HepG2 (cell line): ENCODE data around the gene ATXN7L3B. TPM values are rescaled to one million over a fixed set of nuclear protein-coding genes. Genes with fewer than 3 reads are reported as not detected.
A peak's percentile ranks its signal among the peaks of the same experiment; 100 is the strongest.

Source experiments
- ATF7 ChIP-seq, 2 experiments: fragments of 450-650 bp in 1 of 2; sonication (generic) in 1 of 2; formaldehyde crosslinking in 1 of 2; IDR thresholded peaks; 2 replicates each; pipeline versions ENCODE4 v1.4.0 to v1.6.1; 2016 to 2020; ENCODE audit warnings: antibody characterized with exemption in 1 of 2, mild to moderate bottlenecking in 1 of 2, missing genetic modification reagents in 1 of 2
- HNRNPL ChIP-seq: fragments of 200-400 bp; formaldehyde crosslinking; IDR thresholded peaks from 2 replicates; pipeline ENCODE4 v1.6.1; 2017; ENCODE audit warnings: mild to moderate bottlenecking, low read depth, low read length
- HOXA9 ChIP-seq: sonication (generic); formaldehyde crosslinking; IDR thresholded peaks from 2 replicates; pipeline ENCODE4 v1.8.1; 2022; ENCODE audit warnings: missing genetic modification reagents, mild to moderate bottlenecking, moderate library complexity, borderline replicate concordance
- KIAA2018 ChIP-seq: sonication (generic); formaldehyde crosslinking; IDR thresholded peaks from 2 replicates; pipeline ENCODE4 v1.5.0; 2020; ENCODE audit warnings: mild to moderate bottlenecking, missing genetic modification reagents, borderline replicate concordance
- LBX2 ChIP-seq: sonication (generic); formaldehyde crosslinking; IDR thresholded peaks from 2 replicates; pipeline ENCODE4 v1.5.0; 2020; ENCODE audit warnings: missing genetic modification reagents, mild to moderate bottlenecking, borderline replicate concordance
- NR2F2 ChIP-seq: IDR thresholded peaks from 2 replicates; pipeline ENCODE4 v1.6.1; 2012; ENCODE audit warnings: low read depth, inconsistent platforms, borderline replicate concordance
- PHF20 ChIP-seq: sonication (generic); formaldehyde crosslinking; IDR thresholded peaks from 2 replicates; pipeline ENCODE4 v1.5.0; 2020; ENCODE audit warnings: mild to moderate bottlenecking, missing genetic modification reagents
- PREB ChIP-seq: sonication (generic); formaldehyde crosslinking; IDR thresholded peaks from 2 replicates; pipeline ENCODE4 v1.4.0; 2020; ENCODE audit warnings: missing genetic modification reagents
- ZBTB8A ChIP-seq: sonication (generic); formaldehyde crosslinking; IDR thresholded peaks from 2 replicates; pipeline ENCODE4 v1.4.0; 2020; ENCODE audit warnings: mild to moderate bottlenecking, low read depth, missing genetic modification reagents, borderline replicate concordance
- ZNF263 ChIP-seq: sonication (generic); formaldehyde crosslinking; IDR thresholded peaks from 2 replicates; pipeline ENCODE4 v1.4.0; 2020; ENCODE audit warnings: missing genetic modification reagents
- polyA plus RNA-seq, 8 experiments: library from polyadenylated mRNA; depleted of rRNA in 3 of 8; stranded (reverse) in 7 of 8; unstranded in 1 of 8; fragments of >200 nt; fragmentation: Illumina TruSeq in 4 of 8; extraction: Trizol in 4 of 8; gene quantifications; 2 replicates each; pipeline versions ENCODE4 v1.2.1 to v1.2.3, GENCODE V29; 2011 to 2016; ENCODE audit warnings: low read depth in 4 of 8, missing spikeins in 1 of 8, mixed read lengths in 1 of 8; ENCODE audit not compliant: insufficient read depth in 1 of 8
- total RNA-seq, 5 experiments: library from RNA; depleted of rRNA; stranded (reverse); fragments of >200 nt; fragmentation: Illumina TruSeq; extraction: Trizol; gene quantifications; 2 replicates each; pipeline ENCODE4 v1.2.3, GENCODE V29; 2016; ENCODE audit warnings: low read depth in 1 of 5
- TF ChIP-seq, protein P1 (sequence below): sonication (generic); formaldehyde crosslinking; IDR thresholded peaks from 2 replicates; pipeline ENCODE4 v1.4.0; 2020; ENCODE audit warnings: missing genetic modification reagents, borderline replicate concordance
- TF ChIP-seq, protein P2 (sequence below): IDR thresholded peaks from 2 replicates; pipeline ENCODE4 v1.6.1; 2018; ENCODE audit warnings: missing genetic modification reagents, mild to moderate bottlenecking, missing compliant biosample characterization

Gene ATXN7L3B
- total and polyA plus RNA-seq, 2 of the 13 experiments (the other 11 are each of a cell fraction or from before 2014, with no cell fraction given), result 20.1 to 23.8 TPM

- TF ChIP-seq HOXA9 (CRISPR knock-in tag) (no peak), NR2F2 (no peak), PREB (CRISPR knock-in tag) (no peak), ATF7 (IDR thresholded peaks at IDR 0.05) (no peak), ATF7 (CRISPR knock-in tag; IDR thresholded peaks at IDR 0.05) (no peak), HNRNPL (no peak), PHF20 (peak; percentile 87), ZNF263 (no peak), LBX2 (no peak), ZBTB8A (CRISPR knock-in tag) (no peak), KIAA2018 (CRISPR knock-in tag) (no peak)
- TF ChIP-seq, protein P1, sequence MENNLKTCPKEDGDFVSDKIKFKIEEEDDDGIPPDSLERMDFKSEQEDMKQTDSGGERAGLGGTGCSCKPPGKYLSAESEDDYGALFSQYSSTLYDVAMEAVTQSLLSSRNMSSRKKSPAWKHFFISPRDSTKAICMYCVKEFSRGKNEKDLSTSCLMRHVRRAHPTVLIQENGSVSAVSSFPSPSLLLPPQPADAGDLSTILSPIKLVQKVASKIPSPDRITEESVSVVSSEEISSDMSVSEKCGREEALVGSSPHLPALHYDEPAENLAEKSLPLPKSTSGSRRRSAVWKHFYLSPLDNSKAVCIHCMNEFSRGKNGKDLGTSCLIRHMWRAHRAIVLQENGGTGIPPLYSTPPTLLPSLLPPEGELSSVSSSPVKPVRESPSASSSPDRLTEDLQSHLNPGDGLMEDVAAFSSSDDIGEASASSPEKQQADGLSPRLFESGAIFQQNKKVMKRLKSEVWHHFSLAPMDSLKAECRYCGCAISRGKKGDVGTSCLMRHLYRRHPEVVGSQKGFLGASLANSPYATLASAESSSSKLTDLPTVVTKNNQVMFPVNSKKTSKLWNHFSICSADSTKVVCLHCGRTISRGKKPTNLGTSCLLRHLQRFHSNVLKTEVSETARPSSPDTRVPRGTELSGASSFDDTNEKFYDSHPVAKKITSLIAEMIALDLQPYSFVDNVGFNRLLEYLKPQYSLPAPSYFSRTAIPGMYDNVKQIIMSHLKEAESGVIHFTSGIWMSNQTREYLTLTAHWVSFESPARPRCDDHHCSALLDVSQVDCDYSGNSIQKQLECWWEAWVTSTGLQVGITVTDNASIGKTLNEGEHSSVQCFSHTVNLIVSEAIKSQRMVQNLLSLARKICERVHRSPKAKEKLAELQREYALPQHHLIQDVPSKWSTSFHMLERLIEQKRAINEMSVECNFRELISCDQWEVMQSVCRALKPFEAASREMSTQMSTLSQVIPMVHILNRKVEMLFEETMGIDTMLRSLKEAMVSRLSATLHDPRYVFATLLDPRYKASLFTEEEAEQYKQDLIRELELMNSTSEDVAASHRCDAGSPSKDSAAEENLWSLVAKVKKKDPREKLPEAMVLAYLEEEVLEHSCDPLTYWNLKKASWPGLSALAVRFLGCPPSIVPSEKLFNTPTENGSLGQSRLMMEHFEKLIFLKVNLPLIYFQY (CRISPR knock-in tag), result peak; percentile 63
- TF ChIP-seq, protein P2, sequence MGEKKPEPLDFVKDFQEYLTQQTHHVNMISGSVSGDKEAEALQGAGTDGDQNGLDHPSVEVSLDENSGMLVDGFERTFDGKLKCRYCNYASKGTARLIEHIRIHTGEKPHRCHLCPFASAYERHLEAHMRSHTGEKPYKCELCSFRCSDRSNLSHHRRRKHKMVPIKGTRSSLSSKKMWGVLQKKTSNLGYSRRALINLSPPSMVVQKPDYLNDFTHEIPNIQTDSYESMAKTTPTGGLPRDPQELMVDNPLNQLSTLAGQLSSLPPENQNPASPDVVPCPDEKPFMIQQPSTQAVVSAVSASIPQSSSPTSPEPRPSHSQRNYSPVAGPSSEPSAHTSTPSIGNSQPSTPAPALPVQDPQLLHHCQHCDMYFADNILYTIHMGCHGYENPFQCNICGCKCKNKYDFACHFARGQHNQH (CRISPR knock-in tag), result no peak
Measured at GRCh38 chr12:74537707-74538385, at the start of gene ATXN7L3B (continued).
